ENCODE data around the gene MS4A3. TPM values are rescaled to one million over a fixed set of nuclear protein-coding genes. Genes with fewer than 3 reads are reported as not detected.
A peak's percentile ranks its signal among the peaks of the same experiment; 100 is the strongest.

The MS4A3 gene
- total and polyA plus RNA-seq, 9 of the 15 experiments (the other 6 are each of a cell fraction or from before 2014, with no cell fraction given), result 3.4 to 94.5 (median 58.8) TPM

- TF ChIP-seq ILK (tag; IDR thresholded peaks at IDR 0.05; ENCODE audit: borderline replicate concordance, low read depth) (no peak), BCL6 (CRISPR knock-in tag; IDR thresholded peaks at IDR 0.05) (no peak), RAD51 (IDR thresholded peaks at IDR 0.05; ENCODE audit: borderline replicate concordance, low read depth) (no peak)
- no peaks in the 10 kb centered on the region for H4K20me1 ChIP-seq (replicated peaks; ENCODE audit: control insufficient read depth, insufficient read depth, low read length)
- in situ Hi-C loops (cut with MboI), result no loop called here
- peak overlapping the region; percentile 38; the same call in 1 of the 2 replicates for H2AFZ ChIP-seq (ENCODE audit: low read depth, low read length)
- H3K4me3 ChIP-seq, result no peak overlapping the region
- H3K9me3 ChIP-seq (replicated peaks; ENCODE audit: control insufficient read depth, insufficient read depth, low read depth, low read length), result no peaks in the 10 kb centered on the region
- 26% methylated on average over 3 of the region's 3 CpGs for WGBS (ENCODE audit: insufficient coverage, low coverage, missing lambda C conversion rate)
- no peaks in the 10 kb centered on the region for H3K27me3 ChIP-seq (ENCODE audit: control insufficient read depth in 2 of 2, insufficient read depth in 2 of 2, low read length in 2 of 2)
- intact Hi-C loops (cut with micrococcal nuclease), result no loop called here
- ATAC-seq (no peak), DNase-seq (ENCODE audit: extremely low read depth in 1 of 4, low spot score in 3 of 4) (no peak), FAIRE-seq (no peak)
- no TSS peak for BruUV-seq (replicated peaks)
- H3K9me1 ChIP-seq (ENCODE audit: control insufficient read depth, insufficient read depth, low read length), result no peaks in the 10 kb centered on the region
- H3K4me2 ChIP-seq (ENCODE audit: insufficient read depth, low read length), result no peak overlapping the region
- no peak overlapping the region for H3K9ac ChIP-seq (ENCODE audit: insufficient read depth in 1 of 2, low read depth in 2 of 2, low read length in 2 of 2)
- H3K4me1 ChIP-seq (replicated peaks in 1 of 2; ENCODE audit: control insufficient read depth in 2 of 2, insufficient read depth in 2 of 2, low read length in 2 of 2), result no peaks in the 10 kb centered on the region
- H3K36me3 ChIP-seq (ENCODE audit: control insufficient read depth, insufficient read depth, low read length), result no peaks in the 10 kb centered on the region
- CTCF ChIA-PET (ENCODE audit: low intra/inter-chr PET ratio), result no interaction called here
- POLR2A ChIA-PET, result no interaction called here
- H3K27ac ChIP-seq (ENCODE audit: extremely low read depth, low read depth, low read length), result no peak overlapping the region
- no peaks in the 10 kb centered on the region for H3K79me2 ChIP-seq (ENCODE audit: control insufficient read depth, insufficient read depth, low read length)
Measured at GRCh38 chr11:60029015-60029632, 27.3 kb upstream of the MS4A3 start.

DNA sequence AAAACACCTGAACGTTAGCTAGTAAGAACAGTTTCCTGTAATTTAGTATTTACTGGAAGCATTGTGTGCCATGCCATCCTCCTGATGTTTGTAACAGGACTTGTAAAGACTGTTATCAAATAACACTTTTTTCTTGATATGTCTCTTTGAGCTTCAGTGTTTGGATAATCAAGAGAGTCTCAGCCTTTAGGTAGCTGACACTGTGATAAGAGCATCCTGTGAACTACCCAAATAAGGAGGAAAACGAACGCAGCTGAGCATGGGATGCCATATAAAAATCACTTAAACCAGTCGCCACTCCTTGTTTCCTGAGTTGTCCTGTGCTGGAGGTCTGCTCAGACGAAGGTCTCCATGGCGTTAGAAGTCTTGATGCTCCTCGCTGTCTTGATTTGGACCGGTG lies 16.4 kb upstream of the MS4A3 start, which contains the start of gene OOSP2:
Gene OOSP2, plus strand, starts transcription at position 301 of the 400 bp plus-strand sequence. Its CDS starts 51 bp downstream, at position 352.
- intact Hi-C loops (cut with micrococcal nuclease), result no loop called here
- WGBS (ENCODE audit: insufficient coverage, low coverage, missing lambda C conversion rate), result 44% methylated on average over 8 of the region's 8 CpGs
- Histone ChIP-seq H2AFZ (ENCODE audit: low read depth, low read length) (peak within 1 kb of the TSS; percentile 51), H3K4me3 (no peak within 1 kb of the TSS), H3K79me2 (ENCODE audit: control insufficient read depth, insufficient read depth, low read length) (no peaks in the 10 kb centered on the region), H3K9ac (ENCODE audit: insufficient read depth in 1 of 2, low read depth in 2 of 2, low read length in 2 of 2) (no peak within 1 kb of the TSS), H3K4me1 (replicated peaks in 1 of 2; ENCODE audit: control insufficient read depth in 2 of 2, insufficient read depth in 2 of 2, low read length in 2 of 2) (no peaks in the 10 kb centered on the region), H3K27ac (ENCODE audit: extremely low read depth, low read depth, low read length) (no peak within 1 kb of the TSS), H3K27me3 (ENCODE audit: control insufficient read depth in 2 of 2, insufficient read depth in 2 of 2, low read length in 2 of 2) (no peaks in the 10 kb centered on the region), H3K36me3 (ENCODE audit: control insufficient read depth, insufficient read depth, low read length) (no peaks in the 10 kb centered on the region), H4K20me1 (replicated peaks; ENCODE audit: control insufficient read depth, insufficient read depth, low read length) (no peaks in the 10 kb centered on the region), H3K9me3 (replicated peaks; ENCODE audit: control insufficient read depth, insufficient read depth, low read depth, low read length) (no peaks in the 10 kb centered on the region), H3K4me2 (ENCODE audit: insufficient read depth, low read length) (no peak within 1 kb of the TSS), H3K9me1 (ENCODE audit: control insufficient read depth, insufficient read depth, low read length) (no peaks in the 10 kb centered on the region)
- ChIA-PET POLR2A (interaction anchor here (0.9 kb wide), 1 partner anchor 23 kb away, joined by 3 read pairs; no protein-coding TSS in a partner anchor), CTCF (ENCODE audit: low intra/inter-chr PET ratio) (no interaction called here)
- ATAC-seq (no peak; the same call in 2 of the 3 replicates), DNase-seq (ENCODE audit: extremely low read depth in 1 of 4, low spot score in 3 of 4) (no peak), FAIRE-seq (peak; percentile 40)
- no TSS peak for BruUV-seq (replicated peaks)
- in situ Hi-C loops (cut with MboI), result no loop called here
- TF ChIP-seq ZFP30 (CRISPR knock-in tag; IDR thresholded peaks at IDR 0.05; ENCODE audit: borderline replicate concordance), result no peak
- no peak for TF ChIP-seq YBX1 (IDR thresholded peaks at IDR 0.05)
- TF ChIP-seq RBM17 (IDR thresholded peaks at IDR 0.05; ENCODE audit: borderline replicate concordance, low read depth, low read length), result no peak
- TF ChIP-seq ZNF175 (CRISPR knock-in tag; IDR thresholded peaks at IDR 0.05; ENCODE audit: low read depth), result no peak
- no peak for TF ChIP-seq NR2F6 (CRISPR knock-in tag; IDR thresholded peaks at IDR 0.05)
- TF ChIP-seq NFYB (IDR thresholded peaks at IDR 0.05; ENCODE audit: extremely low read depth, insufficient read length), result no peak
- TF ChIP-seq KAT8 (IDR thresholded peaks at IDR 0.05; ENCODE audit: low read depth), result no peak
- no peak for TF ChIP-seq ELF2 (CRISPR knock-in tag; IDR thresholded peaks at IDR 0.05)
- TF ChIP-seq PATZ1 (CRISPR knock-in tag; IDR thresholded peaks at IDR 0.05; ENCODE audit: borderline replicate concordance), result no peak

All from K562 (cell line).